Lower leg skin (tissue), 4 donors: ENCODE data around the gene DPCD. TPM values are rescaled to one million over a fixed set of nuclear protein-coding genes. Genes with fewer than 3 reads are reported as not detected.

Experiments used
- DNase-seq, 2 donors: peaks; one replicate each; pipeline ENCODE4 v3.0.0-alpha.2; 2019; ENCODE audit warnings: low spot score in 2 of 2
- H3K4me3 ChIP-seq: fragments of 200-600 bp; sonication (generic); 2 replicates; pipeline ENCODE4 v1.5.1; 2017; ENCODE audit warnings: mild to moderate bottlenecking, low read depth; ENCODE audit not compliant: poor library complexity, severe bottlenecking
- CTCF ChIP-seq, 3 donors: fragments of 450-650 bp; IDR thresholded peaks; one replicate each; pipeline ENCODE4 v1.5.1; 2016; ENCODE audit warnings: antibody characterized with exemption in 3 of 3, mild to moderate bottlenecking in 3 of 3, moderate library complexity in 2 of 3
- POLR2A ChIP-seq, 2 donors: fragments of 450-650 bp; IDR thresholded peaks; one replicate each; pipeline ENCODE4 v1.6.1; 2016 to 2017; ENCODE audit warnings: antibody characterized with exemption in 2 of 2, mild to moderate bottlenecking in 1 of 2, moderate library complexity in 1 of 2
- WGBS, 2 donors: methylation state at CpG; one replicate each; pipeline ENCODE4 v1.1.5; 2018; 5-methylcytosine and 5-hydroxymethylcytosine counted together
- intact Hi-C: fragments of 100-400 bp; cut with DNase I; formaldehyde crosslinking; loops from one replicate; pipeline ENCODE4 v1.15.0; 2023; ENCODE audit warnings: low total_unique reads
- total RNA-seq, 4 donors: library from RNA; depleted of rRNA; stranded (reverse); fragments of >200 nt; gene quantifications; one replicate each; pipeline ENCODE4 v1.1.0, GENCODE V29; 2016

Gene DPCD
- total RNA-seq, 4 donors from 2014 or later = 9.6 to 18.4 (median 11.4) TPM

GRCh38 chr10:101569323-101569621, 18.8 kb upstream of the DPCD start:
- intact Hi-C loops = no loop called here
- 12 to 19% methylated on average over 11 of the region's 11 CpGs for WGBS, 2 donors
- no peak overlapping the region for H3K4me3 ChIP-seq

GRCh38 chr10:101569622-101570427, 18.3 kb upstream of the DPCD start:
- no peak for TF ChIP-seq POLR2A (IDR thresholded peaks at IDR 0.05)
- TF ChIP-seq CTCF (IDR thresholded peaks at IDR 0.05) = no peak
- 1 to 4% methylated on average over 20 to 49 of the region's 56 CpGs for WGBS, 2 donors
- intact Hi-C loops = no loop called here
- DNase-seq = peak; percentile 67 to 95
- peak overlapping the region; percentile 18 for H3K4me3 ChIP-seq

More at GRCh38 chr10:101569323-101569621, 18.8 kb upstream of the DPCD start:
- peak in 1 of 2 donors; percentile 83 for DNase-seq
- no peak for TF ChIP-seq CTCF (IDR thresholded peaks at IDR 0.05)
- TF ChIP-seq POLR2A (IDR thresholded peaks at IDR 0.05) = no peak

GRCh38 chr10:101570428-101571270, 17.5 kb upstream of the DPCD start:
- no peak for TF ChIP-seq CTCF (IDR thresholded peaks at IDR 0.05)
- TF ChIP-seq POLR2A (IDR thresholded peaks at IDR 0.05) = no peak
- no peak for DNase-seq
- intact Hi-C loops = loop anchor here (1.0 kb wide), 1 partner anchor 356 kb away; no protein-coding TSS in a partner anchor
- 13 to 20% methylated on average over 19 to 30 of the region's 37 CpGs for WGBS, 2 donors
- no peak overlapping the region for H3K4me3 ChIP-seq

- no peak for DNase-seq
- TF ChIP-seq POLR2A (IDR thresholded peaks at IDR 0.05) (no peak), CTCF (IDR thresholded peaks at IDR 0.05) (no peak)
- intact Hi-C loops = loop anchor here (1.0 kb wide), 1 partner anchor 357 kb away; no protein-coding TSS in a partner anchor
- H3K4me3 ChIP-seq = no peak overlapping the region
- 73 to 77% methylated on average over 8 of the region's 8 CpGs for WGBS, 2 donors
Measured at GRCh38 chr10:101571271-101571925, 16.7 kb upstream of the DPCD start.

GRCh38 chr10:101572126-101572525, 16.0 kb upstream of the DPCD start:
- no peak for TF ChIP-seq CTCF (IDR thresholded peaks at IDR 0.05)
- TF ChIP-seq POLR2A (IDR thresholded peaks at IDR 0.05) = no peak
- intact Hi-C loops = no loop called here
- DNase-seq = no peak
- H3K4me3 ChIP-seq = no peak overlapping the region
- WGBS, 2 donors = 90 to 91% methylated on average over 7 of the region's 7 CpGs
